HPDE6-E6E7 (cell line): ENCODE results near the gene OR2T8.

Experiments
- DNase-seq: peaks from one replicate; pipeline ENCODE4 v3.0.0; 2011; ENCODE audit warnings: missing footprints; ENCODE audit errors: extremely low spot score

OR2T8 gene

GRCh38 chr1:247962911-247963588, 43.0 kb downstream of the OR2T8 start:
- DNase-seq = no peak

- no peak for DNase-seq
Measured at GRCh38 chr1:247964933-247965332, 44.9 kb downstream of the OR2T8 start, which contains the start of gene OR2AK2. OR2AK2 (plus strand) TSS chr1:247965233; CDS start chr1:247965377, 144 bp downstream.

GRCh38 chr1:247966532-247967204, 46.6 kb downstream of the OR2T8 start:
- no peak for DNase-seq
